NCI-H748 (cell line): ENCODE results near the gene NFYA.
"Not testable (repeated sequence)": the region's sequence is repeated elsewhere in the genome, so short reads cannot be mapped to it uniquely, and the experiment has no call there.

Experiments
- DNase-seq: peaks from one replicate; lab custom pipeline; 2025; ENCODE audit not compliant: unreplicated experiment; lab: John Stamatoyannopoulos, UW

Gene NFYA

GRCh38 chr6:41100871-41101287, 28.1 kb downstream of the NFYA start:
- no peak for DNase-seq

GRCh38 chr6:41103847-41104246, 31.1 kb downstream of the NFYA start:
- no peak for DNase-seq

- DNase-seq = no peak
These were observed 38.2 kb downstream of the NFYA start for GRCh38 chr6:41111017-41111416.

GRCh38 chr6:41115027-41115426, 42.3 kb downstream of the NFYA start:
- DNase-seq = not testable (repeated sequence)

- no peak for DNase-seq
These were observed 46.7 kb downstream of the NFYA start for GRCh38 chr6:41119508-41119907.

GRCh38 chr6:41120058-41120457, 47.3 kb downstream of the NFYA start:
- DNase-seq = no peak

GRCh38 chr6:41122373-41122772, 49.6 kb downstream of the NFYA start:
- no peak for DNase-seq

GRCh38 chr6:41122918-41123317, 50.1 kb downstream of the NFYA start:
- no peak for DNase-seq

- no peak for DNase-seq
These were observed 52.5 kb downstream of the NFYA start for GRCh38 chr6:41125282-41125681.

- DNase-seq = peak; percentile 22
These were observed 59.5 kb downstream of the NFYA start for GRCh38 chr6:41132254-41132653.

- DNase-seq = no peak
These were observed 62.5 kb downstream of the NFYA start for GRCh38 chr6:41135062-41135832.

- DNase-seq = no peak
These were observed 64.1 kb downstream of the NFYA start for GRCh38 chr6:41136911-41137310.

GRCh38 chr6:41147917-41148316, 75.1 kb downstream of the NFYA start:
- no peak for DNase-seq
